T-helper 2 cell treated with Interferon-gamma antibody and Interleukin-4, amounts not matched to agents 5 μg/mL and 100 μg/mL, for 36 hours (primary cell): ENCODE results near the gene GPC6.

Experiments
- DNase-seq: peaks from one replicate; pipeline ENCODE4 v3.0.0; 2021; ENCODE audit warnings: low spot score
- H3K27ac Mint-ChIP-seq: one replicate; pipeline ENCODE4 v1.8.0; 2021; ENCODE audit warnings: mild to moderate bottlenecking, mixed read lengths
- H3K27me3 Mint-ChIP-seq: one replicate; pipeline ENCODE4 v1.8.0; 2021; ENCODE audit warnings: low read depth, mixed read lengths
- H3K36me3 Mint-ChIP-seq: one replicate; pipeline ENCODE4 v1.8.0; 2021; ENCODE audit warnings: low read depth, mixed read lengths
- H3K4me1 Mint-ChIP-seq: one replicate; pipeline ENCODE4 v1.8.0; 2021; ENCODE audit warnings: low read depth, mixed read lengths
- H3K4me3 Mint-ChIP-seq: one replicate; pipeline ENCODE4 v1.8.0; 2022; ENCODE audit warnings: mild to moderate bottlenecking, moderate library complexity, mixed read lengths
- H3K9me3 Mint-ChIP-seq: one replicate; pipeline ENCODE4 v1.8.0; 2021; ENCODE audit warnings: mixed read lengths

Gene GPC6

DNA sequence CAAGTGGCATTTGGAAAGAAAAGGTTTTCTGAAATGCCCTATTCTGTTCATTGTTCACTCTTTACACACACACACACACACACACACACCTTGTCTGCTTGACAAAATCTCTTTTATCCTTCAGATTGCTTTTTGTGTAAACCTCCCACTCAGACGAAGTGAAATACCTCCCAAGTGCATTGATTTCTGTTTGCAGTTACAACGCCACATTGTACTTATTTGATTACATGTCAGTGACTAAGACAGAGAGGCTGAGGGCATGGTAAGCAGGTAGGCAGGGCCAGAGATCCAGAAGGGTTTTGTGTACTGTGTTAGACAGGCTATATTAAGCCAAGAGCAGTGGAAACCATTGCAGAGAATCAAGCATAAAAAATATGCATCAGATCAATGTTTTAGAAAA is 561.8 kb downstream of the GPC6 start:
- H3K27me3 Mint-ChIP-seq: peaks cover 8% of the 10 kb centered on the region
- no peaks in the 10 kb centered on the region for H3K4me1 Mint-ChIP-seq
- no peak for DNase-seq
- H3K4me3 Mint-ChIP-seq: no peak overlapping the region
- H3K9me3 Mint-ChIP-seq: peaks cover 4% of the 10 kb centered on the region
- no peak overlapping the region for H3K27ac Mint-ChIP-seq
- no peaks in the 10 kb centered on the region for H3K36me3 Mint-ChIP-seq

DNA sequence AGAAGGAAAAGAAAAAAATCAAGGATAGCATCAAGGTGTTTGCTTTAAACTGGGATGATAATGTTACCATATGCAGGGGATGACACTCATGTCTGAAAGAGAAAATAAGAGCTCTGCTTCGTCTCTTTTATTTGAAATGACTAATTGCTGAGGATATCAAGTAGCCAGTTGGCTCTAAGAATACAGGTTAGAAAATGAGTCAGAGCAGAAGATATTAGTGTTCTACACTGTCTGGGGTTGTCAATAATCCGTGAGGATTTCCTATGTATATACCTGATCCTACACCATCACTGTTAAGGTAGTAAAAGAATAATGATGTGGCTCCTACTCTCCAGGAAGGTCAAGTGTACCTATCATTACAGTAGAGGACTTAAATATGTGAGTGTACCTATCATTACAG is 562.5 kb downstream of the GPC6 start:
- no peaks in the 10 kb centered on the region for H3K36me3 Mint-ChIP-seq
- no peak for DNase-seq
- no peak overlapping the region for H3K4me3 Mint-ChIP-seq
- peaks cover under 1% of the 10 kb centered on the region for H3K4me1 Mint-ChIP-seq
- no peak overlapping the region for H3K27ac Mint-ChIP-seq
- H3K27me3 Mint-ChIP-seq: peaks cover 8% of the 10 kb centered on the region
- H3K9me3 Mint-ChIP-seq: no peaks in the 10 kb centered on the region

DNA sequence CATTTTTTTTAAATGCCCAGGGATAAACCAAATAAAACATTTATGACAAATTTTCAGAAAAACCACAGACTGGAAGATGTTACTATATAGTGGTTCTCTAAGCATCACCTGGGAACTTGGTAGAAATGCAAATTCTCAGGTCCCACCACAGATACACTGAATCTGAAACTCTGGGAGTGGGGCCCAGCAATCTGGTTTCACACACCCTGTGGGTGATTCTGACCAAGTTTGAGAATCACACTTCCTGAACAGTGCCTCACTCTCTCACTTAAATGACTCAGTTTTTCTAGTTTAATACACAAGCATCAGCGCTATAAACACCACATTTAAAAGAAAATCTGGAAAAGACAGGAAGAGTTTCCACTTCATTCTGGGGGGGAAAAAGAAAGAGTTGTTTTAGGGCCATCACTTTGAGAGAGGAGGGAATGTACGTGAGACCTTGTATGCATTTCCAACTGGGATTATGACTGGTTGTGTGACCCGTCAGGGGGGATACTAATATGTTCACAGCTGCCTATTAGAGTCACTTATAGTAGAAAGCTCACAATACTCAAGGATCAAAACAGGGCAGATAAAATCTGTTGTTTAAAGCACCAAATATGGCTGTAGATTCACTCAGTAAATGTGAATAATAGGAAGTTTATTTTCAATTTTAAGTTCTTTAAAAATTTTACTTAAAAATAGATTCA is 567.7 kb downstream of the GPC6 start:
- H3K9me3 Mint-ChIP-seq: no peaks in the 10 kb centered on the region
- H3K4me1 Mint-ChIP-seq: peaks cover 4% of the 10 kb centered on the region
- DNase-seq: peak; percentile 57
- H3K27ac Mint-ChIP-seq: no peak overlapping the region
- H3K36me3 Mint-ChIP-seq: no peaks in the 10 kb centered on the region
- H3K27me3 Mint-ChIP-seq: peaks cover 2% of the 10 kb centered on the region
- H3K4me3 Mint-ChIP-seq: no peak overlapping the region

DNA sequence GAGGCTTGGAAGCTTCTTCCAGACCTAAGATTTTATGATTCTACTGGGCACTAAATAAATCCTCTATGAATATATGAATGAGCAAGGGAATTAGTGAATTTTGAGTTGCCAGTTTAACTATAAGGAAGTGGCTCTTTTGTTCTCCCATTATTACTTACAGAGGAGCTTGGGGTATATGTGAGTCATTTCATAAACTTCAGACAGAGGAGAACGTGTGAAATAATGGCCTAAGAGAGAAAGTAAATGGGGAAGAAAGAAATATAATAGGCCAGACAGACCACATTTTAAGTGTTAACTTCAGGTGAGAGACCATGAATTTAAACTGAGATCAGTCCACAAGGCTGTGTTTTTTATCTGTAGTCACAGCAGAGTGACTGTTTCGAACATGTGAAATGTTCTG is 570.9 kb downstream of the GPC6 start:
- peaks cover 4% of the 10 kb centered on the region for H3K4me1 Mint-ChIP-seq
- no peak for DNase-seq
- no peaks in the 10 kb centered on the region for H3K36me3 Mint-ChIP-seq
- H3K9me3 Mint-ChIP-seq: no peaks in the 10 kb centered on the region
- H3K27ac Mint-ChIP-seq: no peak overlapping the region
- no peak overlapping the region for H3K4me3 Mint-ChIP-seq
- peaks cover 2% of the 10 kb centered on the region for H3K27me3 Mint-ChIP-seq

DNA sequence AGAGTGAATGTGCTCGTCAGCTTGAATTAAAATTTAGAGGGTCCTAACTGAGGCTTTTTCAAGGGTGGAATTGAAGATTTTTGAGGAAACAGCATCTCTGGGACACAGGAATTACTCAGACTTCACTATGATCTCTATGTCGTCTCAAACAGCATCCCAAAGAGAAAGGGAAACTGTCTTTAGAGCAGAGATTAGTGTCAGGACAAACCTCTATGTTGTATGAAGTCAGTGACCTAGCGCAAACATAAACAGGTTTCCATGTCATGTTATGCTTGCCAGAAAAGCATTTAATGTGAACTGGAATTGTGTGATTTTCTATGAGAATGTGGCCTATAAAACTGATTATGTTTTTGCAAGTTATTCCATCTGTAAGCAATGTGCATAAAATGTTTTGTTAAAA is 573.7 kb downstream of the GPC6 start:
- Mint-ChIP-seq H3K36me3 (no peaks in the 10 kb centered on the region), H3K27ac (no peak overlapping the region), H3K27me3 (peaks cover 2% of the 10 kb centered on the region), H3K4me1 (no peaks in the 10 kb centered on the region), H3K9me3 (no peaks in the 10 kb centered on the region), H3K4me3 (no peak overlapping the region)
- no peak for DNase-seq

DNA sequence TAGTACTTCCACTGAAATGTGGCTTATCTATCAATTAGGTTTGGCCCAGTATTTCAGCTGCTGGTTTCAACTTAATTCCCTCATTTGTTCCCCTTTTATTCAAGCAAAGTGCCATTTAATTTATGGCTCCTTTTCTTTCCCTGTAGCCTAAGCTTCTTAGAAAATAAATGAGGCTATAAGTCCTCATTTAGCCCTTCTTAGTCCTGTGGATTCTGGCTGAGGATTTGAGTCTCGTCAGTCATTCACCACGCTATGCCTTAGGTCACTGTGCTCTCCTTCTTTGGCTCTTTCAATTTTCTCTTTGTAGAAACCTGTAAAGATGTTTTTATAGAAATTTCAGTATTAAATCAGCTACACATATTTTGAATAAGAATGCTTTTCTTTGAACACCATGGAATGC is 579.1 kb downstream of the GPC6 start:
- no peak overlapping the region for H3K27ac Mint-ChIP-seq

DNA sequence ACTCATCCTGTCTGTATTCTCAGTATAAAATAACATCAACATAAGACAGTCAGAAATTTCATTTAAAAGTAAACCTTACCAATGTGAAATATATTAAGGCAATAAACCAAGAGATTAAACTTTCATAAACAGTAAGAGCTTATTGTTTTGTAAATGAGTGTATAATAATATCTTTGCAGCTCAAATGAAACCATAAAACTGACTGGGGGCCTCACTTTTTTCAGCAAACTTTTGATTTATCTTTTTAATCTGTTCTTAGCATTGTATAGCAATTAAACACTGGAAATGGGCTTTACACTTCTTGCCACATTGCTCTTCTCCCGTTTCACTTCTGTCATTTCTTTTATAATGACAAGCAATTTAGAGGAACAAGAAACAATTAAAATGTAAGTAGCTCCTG is 580.3 kb downstream of the GPC6 start:
- Mint-ChIP-seq H3K4me3 (no peak overlapping the region), H3K27me3 (no peaks in the 10 kb centered on the region), H3K9me3 (no peaks in the 10 kb centered on the region), H3K4me1 (no peaks in the 10 kb centered on the region), H3K27ac (no peak overlapping the region), H3K36me3 (no peaks in the 10 kb centered on the region)
- DNase-seq: no peak

More for the DNA sequence above, 579.1 kb downstream of the GPC6 start:
- Mint-ChIP-seq H3K36me3 (no peaks in the 10 kb centered on the region), H3K9me3 (no peaks in the 10 kb centered on the region), H3K4me1 (no peaks in the 10 kb centered on the region), H3K4me3 (no peak overlapping the region), H3K27me3 (no peaks in the 10 kb centered on the region)
- no peak for DNase-seq

DNA sequence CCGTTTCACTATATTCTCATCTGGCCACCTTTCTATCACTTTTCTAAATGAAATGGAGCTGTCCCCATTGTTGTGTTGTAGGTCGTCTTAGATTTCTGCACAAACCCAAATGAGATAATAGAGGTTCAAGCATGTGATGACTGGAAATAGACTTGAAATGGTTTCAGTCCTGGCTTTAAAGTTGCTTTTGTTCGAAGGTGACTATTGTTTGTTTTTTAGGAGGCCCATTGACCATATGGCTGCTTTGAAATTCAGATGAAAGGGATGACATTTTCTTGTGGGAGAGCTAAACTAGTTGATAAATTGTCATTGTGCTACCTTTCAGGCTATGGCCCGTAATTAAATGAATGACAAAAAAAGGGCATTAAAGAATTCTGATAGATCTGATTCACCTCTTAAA is 583.7 kb downstream of the GPC6 start:
- DNase-seq: no peak
- Mint-ChIP-seq H3K27ac (no peak overlapping the region), H3K9me3 (no peaks in the 10 kb centered on the region), H3K27me3 (no peaks in the 10 kb centered on the region), H3K36me3 (no peaks in the 10 kb centered on the region), H3K4me1 (no peaks in the 10 kb centered on the region), H3K4me3 (no peak overlapping the region)

DNA sequence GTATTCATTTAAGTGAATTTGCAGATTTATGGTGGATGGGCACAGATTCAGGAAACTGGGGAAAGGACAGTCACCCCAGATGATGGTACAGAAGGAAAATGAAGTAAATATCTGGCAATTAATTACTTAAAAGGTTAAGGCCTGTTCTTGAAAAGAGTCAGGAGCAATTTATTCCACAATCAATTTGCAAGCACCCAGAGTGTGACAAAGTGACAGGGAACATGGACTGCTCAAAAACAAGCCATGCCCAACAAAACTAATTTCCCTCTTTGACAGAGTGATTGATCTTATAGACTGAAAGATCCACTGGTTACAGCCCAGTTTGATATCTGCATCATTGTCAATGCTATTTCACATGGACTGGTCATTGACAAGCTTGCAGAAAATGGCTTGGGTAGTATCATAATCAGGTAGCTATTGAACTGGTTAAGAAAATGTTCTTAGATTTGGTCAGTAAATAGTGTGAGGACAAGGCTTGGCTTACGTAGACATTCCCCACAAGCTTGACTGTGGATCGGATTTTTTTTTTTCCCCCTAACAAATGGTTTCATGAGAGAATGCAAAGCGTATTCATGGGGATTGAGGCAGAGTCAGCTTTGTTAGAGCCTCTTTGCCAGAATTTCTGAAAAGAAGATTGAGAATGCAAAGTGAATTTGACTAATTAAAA is 584.6 kb downstream of the GPC6 start:
- H3K9me3 Mint-ChIP-seq: no peaks in the 10 kb centered on the region
- no peaks in the 10 kb centered on the region for H3K4me1 Mint-ChIP-seq
- no peak for DNase-seq
- no peak overlapping the region for H3K27ac Mint-ChIP-seq
- H3K27me3 Mint-ChIP-seq: no peaks in the 10 kb centered on the region
- no peak overlapping the region for H3K4me3 Mint-ChIP-seq
- H3K36me3 Mint-ChIP-seq: no peaks in the 10 kb centered on the region

DNA sequence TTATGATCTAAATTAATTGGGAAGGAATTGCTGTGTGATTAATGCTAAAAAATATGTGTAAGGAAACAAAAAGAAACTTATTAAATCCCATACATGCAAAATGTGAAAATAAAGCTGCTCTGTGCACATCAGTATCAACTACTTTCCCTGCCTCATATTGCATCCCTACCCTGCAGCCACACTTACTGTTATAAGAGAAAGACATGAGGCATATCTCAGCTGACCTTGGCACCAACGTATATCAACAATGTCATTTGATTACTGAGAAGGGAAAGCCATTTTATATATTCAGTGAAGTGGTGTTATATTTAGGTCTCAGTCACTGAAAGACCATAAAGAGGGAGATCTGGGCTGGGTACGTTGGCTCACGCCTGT is 585.1 kb downstream of the GPC6 start:
- no peaks in the 10 kb centered on the region for H3K27me3 Mint-ChIP-seq

DNA sequence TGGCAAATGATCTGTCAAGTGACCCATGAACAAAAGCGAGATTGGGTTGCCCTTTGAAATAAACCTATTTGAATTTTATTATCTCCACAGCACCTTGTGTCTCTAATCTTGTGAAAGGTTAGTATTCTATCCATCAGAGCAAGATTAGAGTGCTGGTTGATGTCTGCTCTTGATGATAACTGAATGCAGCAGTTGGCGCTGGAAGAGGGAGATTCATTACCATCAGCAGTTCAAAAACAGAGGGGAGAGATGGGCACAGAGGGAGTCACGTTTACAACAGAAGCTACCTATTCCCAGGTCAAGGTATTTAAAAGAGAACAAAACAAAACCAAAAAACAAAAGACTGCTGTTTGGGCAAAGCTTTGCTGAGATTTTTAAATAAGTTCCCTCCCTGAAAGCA is 588.1 kb downstream of the GPC6 start:
- Mint-ChIP-seq H3K27ac (peak overlapping the region; percentile 49), H3K36me3 (no peaks in the 10 kb centered on the region), H3K4me1 (no peaks in the 10 kb centered on the region), H3K27me3 (no peaks in the 10 kb centered on the region), H3K4me3 (no peak overlapping the region), H3K9me3 (no peaks in the 10 kb centered on the region)
- DNase-seq: no peak

More for the DNA sequence above, 585.1 kb downstream of the GPC6 start:
- no peaks in the 10 kb centered on the region for H3K4me1 Mint-ChIP-seq
- no peaks in the 10 kb centered on the region for H3K9me3 Mint-ChIP-seq
- no peak overlapping the region for H3K27ac Mint-ChIP-seq
- no peak for DNase-seq
- H3K36me3 Mint-ChIP-seq: no peaks in the 10 kb centered on the region
- H3K4me3 Mint-ChIP-seq: no peak overlapping the region

DNA sequence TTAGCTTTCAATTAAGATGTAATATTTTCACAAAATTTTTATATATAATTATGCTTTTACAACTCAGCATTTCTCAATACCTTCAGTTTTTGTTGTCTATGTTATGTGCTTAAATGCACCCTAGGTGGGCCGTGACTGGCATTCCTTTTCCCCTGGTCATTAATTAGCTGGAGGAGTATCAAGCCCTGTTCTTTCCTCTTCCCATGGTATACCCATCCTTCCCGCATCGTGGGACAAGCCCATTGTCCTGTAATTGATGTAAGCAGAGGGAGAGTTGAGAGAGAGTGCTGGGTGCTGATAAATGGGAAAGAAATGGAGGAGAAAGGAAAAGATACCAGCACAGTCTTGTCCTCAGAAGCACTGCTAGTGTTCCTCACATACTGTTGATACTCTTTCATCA is 591.7 kb downstream of the GPC6 start:
- Mint-ChIP-seq H3K9me3 (no peaks in the 10 kb centered on the region), H3K4me1 (no peaks in the 10 kb centered on the region), H3K27me3 (no peaks in the 10 kb centered on the region), H3K36me3 (no peaks in the 10 kb centered on the region), H3K27ac (no peak overlapping the region), H3K4me3 (no peak overlapping the region)
- DNase-seq: no peak

DNA sequence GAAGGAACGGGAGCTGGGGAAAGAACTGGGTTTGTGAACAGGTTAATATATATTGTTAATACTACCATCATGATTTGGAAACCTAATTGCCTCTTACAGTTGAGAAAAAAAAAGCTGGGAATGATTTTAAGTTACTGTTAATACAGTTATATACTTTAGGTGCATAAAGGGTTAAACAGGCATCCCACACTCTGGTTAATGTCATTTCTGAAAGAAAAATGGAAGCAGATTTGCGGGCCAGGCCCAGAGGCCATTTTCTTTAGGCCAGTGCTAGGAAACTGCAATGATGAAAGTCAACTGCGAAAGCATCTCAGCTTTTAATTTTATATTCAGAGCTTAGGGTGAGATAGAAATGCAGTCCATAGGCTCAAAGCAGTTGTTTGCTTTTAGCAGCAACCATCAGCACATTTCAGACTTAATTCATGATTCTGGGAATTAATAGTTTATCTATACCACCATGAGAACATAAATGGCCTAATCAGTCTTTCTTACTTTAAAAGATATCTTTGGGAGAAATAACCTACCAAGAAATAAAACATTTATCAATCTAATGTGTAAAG is 592.8 kb downstream of the GPC6 start:
- Mint-ChIP-seq H3K27ac (no peak overlapping the region), H3K9me3 (no peaks in the 10 kb centered on the region)

DNA sequence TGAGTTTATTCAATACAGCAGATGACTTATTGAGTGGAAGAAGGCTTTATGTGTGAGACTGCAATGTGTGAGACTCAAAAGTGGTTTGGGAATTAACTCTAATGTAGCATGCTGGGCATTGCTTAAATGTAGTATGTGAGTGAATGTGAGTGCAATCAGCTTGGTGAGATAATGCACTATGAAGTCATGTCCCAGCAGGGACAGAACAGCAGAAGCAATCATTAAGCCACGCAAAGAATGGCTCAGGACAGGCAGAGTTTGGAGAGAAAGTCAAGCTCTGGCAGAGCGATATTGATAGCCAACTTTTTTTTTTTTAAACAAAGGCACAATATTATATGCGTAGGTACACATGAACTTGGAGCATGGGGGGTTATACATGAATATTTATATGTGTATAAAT is 597.7 kb downstream of the GPC6 start:
- no peak overlapping the region for H3K4me3 Mint-ChIP-seq
- H3K9me3 Mint-ChIP-seq: no peaks in the 10 kb centered on the region
- H3K4me1 Mint-ChIP-seq: no peaks in the 10 kb centered on the region
- no peaks in the 10 kb centered on the region for H3K27me3 Mint-ChIP-seq
- no peaks in the 10 kb centered on the region for H3K36me3 Mint-ChIP-seq
- H3K27ac Mint-ChIP-seq: no peak overlapping the region
- no peak for DNase-seq

More for the DNA sequence above, 592.8 kb downstream of the GPC6 start:
- Mint-ChIP-seq H3K4me1 (no peaks in the 10 kb centered on the region), H3K4me3 (no peak overlapping the region), H3K27me3 (no peaks in the 10 kb centered on the region), H3K36me3 (no peaks in the 10 kb centered on the region)
- DNase-seq: no peak
